Measurements from ENCODE around the gene CCDC110.
A peak's percentile ranks its signal among the peaks of the same experiment; 100 is the strongest.

The CCDC110 gene

DNA sequence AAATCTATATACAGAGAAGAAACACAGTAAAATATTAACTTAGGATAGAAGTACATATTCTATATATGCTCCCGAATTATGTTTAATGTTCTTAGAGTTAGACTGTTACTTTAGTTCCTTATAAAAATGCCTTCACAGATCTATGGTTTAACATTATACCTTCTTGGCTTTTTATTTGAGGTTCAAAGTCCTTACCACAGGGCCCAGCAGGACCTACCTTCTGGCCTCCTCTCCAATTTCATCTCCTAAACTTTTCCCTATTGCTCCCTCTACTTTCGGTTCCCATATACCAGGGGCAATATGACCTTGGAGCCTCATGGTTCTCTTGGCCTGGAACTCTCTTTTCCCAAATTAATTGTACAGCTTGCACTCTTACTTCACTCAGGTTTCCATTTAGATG lies 63.1 kb downstream of the CCDC110 start:
- Histone ChIP-seq H3K4me1 (ENCODE audit: control insufficient read depth, insufficient read depth, low read length) (no peaks in the 10 kb centered on the region), H3K9ac (ENCODE audit: low read depth, low read length) (no peak overlapping the region), H3K36me3 (ENCODE audit: control insufficient read depth, insufficient read depth, low read length) (no peaks in the 10 kb centered on the region), H3K4me3 (ENCODE audit: low read depth, low read length) (no peak overlapping the region), H3K27me3 (ENCODE audit: control insufficient read depth, insufficient read depth, low read length) (no peaks in the 10 kb centered on the region), H3K9me3 (ENCODE audit: control insufficient read depth, insufficient read depth, low read length) (peaks cover 4% of the 10 kb centered on the region)

DNA sequence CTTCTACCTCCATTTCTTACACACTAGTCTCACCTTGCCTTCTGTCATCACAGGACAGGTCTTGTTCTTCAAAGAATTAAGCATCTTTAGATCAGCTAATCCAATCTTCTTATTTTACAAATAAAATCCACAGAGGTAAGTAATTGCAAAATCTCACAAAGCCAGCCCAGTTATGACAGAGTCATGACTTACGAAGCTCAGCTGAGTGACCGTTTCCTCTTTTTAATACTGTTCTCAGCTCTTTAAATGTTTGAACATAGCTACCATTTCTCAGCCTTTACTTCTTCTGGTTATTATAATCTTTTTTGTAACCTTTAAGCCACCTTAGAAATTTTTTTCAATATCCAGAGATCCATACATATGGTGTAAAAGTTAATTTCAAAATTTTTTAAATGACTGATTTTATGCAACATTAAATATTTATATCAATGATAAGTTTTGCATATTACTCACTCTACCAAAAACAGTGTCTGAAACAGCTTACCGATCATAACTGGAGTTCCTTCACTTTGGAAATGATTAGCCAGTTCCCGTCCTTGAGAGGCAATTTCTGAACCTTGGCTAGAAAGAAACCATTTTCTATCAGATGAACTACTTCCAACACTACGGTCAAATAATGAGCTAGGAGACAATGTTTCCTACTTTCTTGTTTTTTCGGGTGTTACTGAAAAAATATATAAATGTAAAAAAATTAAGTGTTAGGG lies 66.1 kb downstream of the CCDC110 start:
- Histone ChIP-seq H3K27me3 (ENCODE audit: control insufficient read depth, insufficient read depth, low read length) (no peaks in the 10 kb centered on the region), H3K36me3 (ENCODE audit: control insufficient read depth, insufficient read depth, low read length) (no peaks in the 10 kb centered on the region), H3K9me3 (ENCODE audit: control insufficient read depth, insufficient read depth, low read length) (peaks cover 4% of the 10 kb centered on the region), H3K9ac (ENCODE audit: low read depth, low read length) (no peak overlapping the region), H3K4me3 (ENCODE audit: low read depth, low read length) (no peak overlapping the region), H3K4me1 (ENCODE audit: control insufficient read depth, insufficient read depth, low read length) (no peaks in the 10 kb centered on the region)

DNA sequence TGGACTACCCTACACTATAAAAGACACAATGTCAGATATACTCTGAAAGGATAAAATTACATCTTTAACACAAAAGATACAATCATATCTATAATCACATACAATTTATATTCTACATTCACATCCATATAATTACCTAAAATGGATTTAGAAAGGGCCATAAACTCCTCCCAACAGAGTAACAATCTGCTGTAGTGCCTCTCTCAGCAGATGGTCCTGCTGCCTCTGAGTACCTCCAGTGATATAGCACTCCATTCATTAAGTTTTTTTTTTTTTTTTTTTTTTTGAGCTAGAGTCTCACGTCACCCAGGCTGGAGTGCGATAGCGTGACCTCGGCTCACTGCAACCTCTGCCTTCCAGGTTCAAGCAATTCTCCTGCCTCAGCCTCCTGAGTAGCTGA lies 67.5 kb downstream of the CCDC110 start:
- Histone ChIP-seq H3K9me3 (ENCODE audit: control insufficient read depth, insufficient read depth, low read length) (no peaks in the 10 kb centered on the region), H3K4me3 (ENCODE audit: low read depth, low read length) (no peak overlapping the region), H3K9ac (ENCODE audit: low read depth, low read length) (no peak overlapping the region), H3K4me1 (ENCODE audit: control insufficient read depth, insufficient read depth, low read length) (no peaks in the 10 kb centered on the region), H3K36me3 (ENCODE audit: control insufficient read depth, insufficient read depth, low read length) (peaks cover 3% of the 10 kb centered on the region), H3K27me3 (ENCODE audit: control insufficient read depth, insufficient read depth, low read length) (no peaks in the 10 kb centered on the region)

DNA sequence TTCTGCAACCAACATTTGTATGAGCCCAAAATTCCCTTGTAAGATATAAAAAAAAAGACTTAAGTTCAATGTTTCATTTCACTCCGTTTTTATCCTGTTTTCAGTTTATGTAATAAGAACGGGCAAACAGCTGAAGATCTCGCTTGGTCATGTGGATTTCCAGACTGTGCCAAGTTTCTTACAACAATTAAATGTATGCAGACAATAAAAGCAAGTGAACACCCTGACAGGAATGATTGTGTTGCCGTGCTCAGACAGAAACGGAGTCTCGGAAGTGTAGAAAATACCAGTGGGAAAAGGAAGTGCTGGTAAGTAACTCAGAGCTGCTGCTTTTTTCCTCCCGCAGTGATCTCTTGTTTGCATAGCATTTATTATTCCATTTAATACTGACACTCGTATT lies 72.1 kb downstream of the CCDC110 start:
- Histone ChIP-seq H3K9ac (ENCODE audit: low read depth, low read length) (no peak overlapping the region), H3K9me3 (ENCODE audit: control insufficient read depth, insufficient read depth, low read length) (no peaks in the 10 kb centered on the region), H3K36me3 (ENCODE audit: control insufficient read depth, insufficient read depth, low read length) (peaks cover 3% of the 10 kb centered on the region), H3K27me3 (ENCODE audit: control insufficient read depth, insufficient read depth, low read length) (no peaks in the 10 kb centered on the region), H3K4me1 (ENCODE audit: control insufficient read depth, insufficient read depth, low read length) (peaks cover 6% of the 10 kb centered on the region), H3K4me3 (ENCODE audit: low read depth, low read length) (no peak overlapping the region)

DNA sequence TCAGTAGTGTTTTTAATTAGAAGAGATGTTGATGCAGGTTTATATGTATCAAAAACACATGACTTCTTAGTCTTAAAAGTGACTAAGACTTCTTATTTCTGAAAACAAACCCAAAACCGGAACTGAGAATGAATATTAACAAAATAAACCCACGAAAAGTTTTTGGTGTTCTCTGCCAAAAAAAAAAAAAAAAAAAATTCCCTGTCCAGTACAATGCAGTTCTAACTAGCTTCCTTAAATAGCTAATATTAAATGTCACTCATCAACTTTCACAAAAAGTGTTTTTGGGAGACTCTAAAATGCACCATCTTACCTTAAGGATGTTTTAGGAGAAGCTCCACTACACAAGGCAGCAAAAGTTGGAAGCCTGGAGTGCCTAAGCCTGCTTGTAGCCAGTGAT lies 72.9 kb downstream of the CCDC110 start:
- H3K9me3 ChIP-seq (ENCODE audit: control insufficient read depth, insufficient read depth, low read length), result no peaks in the 10 kb centered on the region
- peaks cover 6% of the 10 kb centered on the region for H3K4me1 ChIP-seq (ENCODE audit: control insufficient read depth, insufficient read depth, low read length)
- no peak overlapping the region for H3K4me3 ChIP-seq (ENCODE audit: low read depth, low read length)
- no peaks in the 10 kb centered on the region for H3K27me3 ChIP-seq (ENCODE audit: control insufficient read depth, insufficient read depth, low read length)
- no peak overlapping the region for H3K9ac ChIP-seq (ENCODE audit: low read depth, low read length)
- H3K36me3 ChIP-seq (ENCODE audit: control insufficient read depth, insufficient read depth, low read length), result peaks cover 3% of the 10 kb centered on the region

DNA sequence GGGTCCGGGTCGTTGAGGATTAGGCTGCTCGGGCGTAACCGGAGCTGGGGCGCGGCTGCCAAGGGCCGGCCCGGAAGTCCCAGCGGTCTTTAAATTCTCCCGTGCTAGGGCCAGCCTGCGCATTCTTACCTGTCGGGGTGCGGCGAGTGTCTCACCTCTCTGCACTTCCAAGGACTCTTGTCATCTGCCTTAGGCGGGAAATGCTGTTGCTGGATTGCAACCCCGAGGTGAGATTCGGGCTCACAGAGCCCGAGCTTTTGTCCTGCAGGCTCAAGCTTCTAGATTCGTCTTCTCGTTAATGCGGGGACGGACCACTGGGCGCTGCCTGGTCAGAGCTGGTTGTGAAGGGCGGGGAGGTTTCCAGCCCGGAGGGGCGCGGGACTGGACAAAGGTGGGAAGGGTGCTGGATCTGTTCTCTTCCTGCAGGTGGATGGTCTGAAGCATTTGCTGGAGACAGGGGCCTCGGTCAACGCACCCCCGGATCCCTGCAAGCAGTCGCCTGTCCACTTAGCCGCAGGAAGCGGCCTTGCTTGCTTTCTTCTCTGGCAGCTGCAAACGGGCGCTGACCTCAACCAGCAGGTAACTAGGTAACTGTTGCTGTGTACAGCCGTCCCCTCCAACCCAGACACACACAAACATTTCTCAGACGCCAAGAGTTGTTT lies 74.7 kb downstream of the CCDC110 start, which contains the start of gene ANKRD37:
Gene ANKRD37, plus strand, starts transcription at position 118 of the 662 bp plus-strand sequence. Its CDS starts 83 bp downstream, at position 201.
- no peak within 1 kb of the TSS for H3K9ac ChIP-seq (ENCODE audit: low read depth, low read length)
- peak within 1 kb of the TSS; percentile 82 for H3K4me3 ChIP-seq (ENCODE audit: low read depth, low read length)
- H3K36me3 ChIP-seq (ENCODE audit: control insufficient read depth, insufficient read depth, low read length), result peaks cover 3% of the 10 kb centered on the region
- H3K27me3 ChIP-seq (ENCODE audit: control insufficient read depth, insufficient read depth, low read length), result no peaks in the 10 kb centered on the region
- H3K4me1 ChIP-seq (ENCODE audit: control insufficient read depth, insufficient read depth, low read length), result peaks cover 6% of the 10 kb centered on the region
- H3K9me3 ChIP-seq (ENCODE audit: control insufficient read depth, insufficient read depth, low read length), result no peaks in the 10 kb centered on the region

DNA sequence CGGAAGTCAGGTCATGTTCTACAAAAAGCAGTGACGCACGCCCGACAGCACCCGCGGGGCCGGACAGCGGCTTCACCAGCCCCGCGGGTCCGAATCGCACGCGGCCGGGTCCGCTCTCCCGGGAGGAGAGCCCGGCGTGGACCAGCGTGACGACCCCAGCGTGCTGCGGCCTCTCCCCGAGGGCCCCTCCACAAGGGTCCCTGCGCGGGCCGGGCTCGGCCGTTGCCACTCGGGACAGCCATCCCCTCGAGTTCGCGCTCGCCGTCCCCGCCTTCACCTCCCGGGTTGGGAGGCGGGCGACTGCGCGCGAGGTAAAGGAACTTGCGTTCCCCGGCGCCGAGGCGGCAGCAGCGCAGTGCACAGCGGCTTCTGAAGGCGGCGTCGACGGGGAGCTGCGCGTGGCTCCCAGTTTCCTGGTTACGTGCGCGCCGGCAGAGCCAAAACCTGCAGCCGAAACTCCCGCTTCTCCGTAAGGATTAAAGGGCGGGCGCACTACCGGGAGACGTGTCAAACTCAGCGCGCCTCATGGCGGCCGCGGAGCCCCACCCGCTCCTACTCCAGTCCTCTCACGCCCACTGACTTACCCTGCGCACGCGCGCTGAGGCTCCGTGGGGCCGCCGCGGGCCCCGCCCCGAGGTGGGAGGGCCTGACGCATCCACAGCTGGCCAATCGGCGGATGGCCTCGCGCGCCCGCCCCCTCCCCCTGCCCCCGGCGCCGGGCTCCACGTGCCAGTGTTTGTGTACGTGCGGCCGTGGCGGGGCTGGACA lies 75.4 kb downstream of the CCDC110 start:
- Histone ChIP-seq H3K36me3 (ENCODE audit: control insufficient read depth, insufficient read depth, low read length) (peaks cover 3% of the 10 kb centered on the region), H3K4me3 (ENCODE audit: low read depth, low read length) (peak overlapping the region; percentile 82), H3K9me3 (ENCODE audit: control insufficient read depth, insufficient read depth, low read length) (no peaks in the 10 kb centered on the region), H3K4me1 (ENCODE audit: control insufficient read depth, insufficient read depth, low read length) (peaks cover 6% of the 10 kb centered on the region), H3K9ac (ENCODE audit: low read depth, low read length) (no peak overlapping the region), H3K27me3 (ENCODE audit: control insufficient read depth, insufficient read depth, low read length) (no peaks in the 10 kb centered on the region)

DNA sequence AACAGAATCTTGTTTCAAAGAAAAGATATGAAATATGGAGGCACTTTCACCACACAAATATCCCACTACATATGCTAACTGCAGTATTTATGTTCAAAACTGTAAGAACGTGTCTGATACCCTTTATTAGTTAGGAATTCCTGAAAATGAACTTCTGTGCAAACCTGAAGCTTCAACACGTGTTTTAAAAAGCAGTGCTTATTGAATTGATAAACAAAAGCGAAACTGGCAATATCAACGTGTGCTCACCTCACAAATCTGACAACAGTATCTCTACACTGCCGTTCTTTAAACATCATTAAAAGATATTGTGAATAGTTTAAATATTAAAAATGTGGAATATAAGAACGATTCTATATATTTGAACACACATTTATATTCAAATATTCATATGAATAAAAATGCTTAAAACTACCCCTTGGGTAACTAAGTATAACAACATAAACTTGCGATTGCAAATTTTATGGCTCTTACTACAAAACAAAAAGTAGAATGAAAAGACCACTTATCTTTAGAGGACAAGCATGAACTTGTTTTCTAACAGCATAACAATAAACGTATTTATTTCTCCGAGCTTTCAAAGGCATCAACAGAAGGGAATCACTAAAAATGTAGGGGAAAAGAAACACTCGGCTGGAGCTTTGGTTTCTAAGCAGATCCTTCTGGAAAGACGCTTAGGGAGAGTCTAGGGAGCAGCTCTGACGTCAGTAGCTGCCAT lies 76.1 kb downstream of the CCDC110 start, which contains the start of gene LRP2BP:
Gene LRP2BP, minus strand, starts transcription at position 687 of the 718 bp plus-strand sequence. CDS start 17,738 bp downstream, outside the sequence.
- H3K4me1 ChIP-seq (ENCODE audit: control insufficient read depth, insufficient read depth, low read length), result peaks cover 6% of the 10 kb centered on the region
- peak within 1 kb of the TSS; percentile 82 for H3K4me3 ChIP-seq (ENCODE audit: low read depth, low read length)
- H3K9me3 ChIP-seq (ENCODE audit: control insufficient read depth, insufficient read depth, low read length), result no peaks in the 10 kb centered on the region
- peaks cover 2% of the 10 kb centered on the region for H3K36me3 ChIP-seq (ENCODE audit: control insufficient read depth, insufficient read depth, low read length)
- no peaks in the 10 kb centered on the region for H3K27me3 ChIP-seq (ENCODE audit: control insufficient read depth, insufficient read depth, low read length)
- H3K9ac ChIP-seq (ENCODE audit: low read depth, low read length), result no peak within 1 kb of the TSS
